NCI-H146 treated with DMSO at 0.1 percent for 48 hours (cell line): ENCODE results near the gene ATAD1.
"Not testable (repeated sequence)": the region's sequence is repeated elsewhere in the genome, so short reads cannot be mapped to it uniquely, and the experiment has no call there.

ENCODE experiments used
- DNase-seq: peaks from one replicate; lab custom pipeline; 2025; ENCODE audit not compliant: unreplicated experiment; lab: John Stamatoyannopoulos, UW

The ATAD1 gene

GRCh38 chr10:87846711-87847110 lies 28.7 kb upstream of the ATAD1 start:
- DNase-seq, result not testable (repeated sequence)

- DNase-seq, result peak; percentile 11
Observed at GRCh38 chr10:87846023-87846422, 28.0 kb upstream of the ATAD1 start.

- no peak for DNase-seq
Observed at GRCh38 chr10:87845624-87845998, 27.6 kb upstream of the ATAD1 start.

GRCh38 chr10:87844837-87845623 lies 27.0 kb upstream of the ATAD1 start:
- DNase-seq, result no peak

DNA sequence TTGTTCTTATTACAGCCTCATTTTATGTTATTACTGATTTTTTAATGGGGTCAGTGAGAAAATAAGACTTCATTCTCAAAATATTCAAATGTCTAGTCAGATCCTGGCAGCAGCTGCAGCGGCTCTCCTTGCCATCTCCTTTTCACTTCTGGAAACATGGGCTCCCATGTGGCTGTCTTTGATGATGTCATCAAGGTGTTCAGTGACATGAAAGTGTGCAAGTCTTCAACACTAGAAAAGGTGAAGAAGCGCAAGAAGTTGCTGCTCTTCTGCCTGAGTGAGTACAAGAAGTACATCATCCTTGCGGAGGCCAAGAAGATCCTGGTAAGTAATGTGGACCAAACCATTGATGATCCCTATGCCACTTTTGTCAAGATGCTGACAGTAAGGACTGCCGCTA lies 25.7 kb upstream of the ATAD1 start:
- no peak for DNase-seq

DNA sequence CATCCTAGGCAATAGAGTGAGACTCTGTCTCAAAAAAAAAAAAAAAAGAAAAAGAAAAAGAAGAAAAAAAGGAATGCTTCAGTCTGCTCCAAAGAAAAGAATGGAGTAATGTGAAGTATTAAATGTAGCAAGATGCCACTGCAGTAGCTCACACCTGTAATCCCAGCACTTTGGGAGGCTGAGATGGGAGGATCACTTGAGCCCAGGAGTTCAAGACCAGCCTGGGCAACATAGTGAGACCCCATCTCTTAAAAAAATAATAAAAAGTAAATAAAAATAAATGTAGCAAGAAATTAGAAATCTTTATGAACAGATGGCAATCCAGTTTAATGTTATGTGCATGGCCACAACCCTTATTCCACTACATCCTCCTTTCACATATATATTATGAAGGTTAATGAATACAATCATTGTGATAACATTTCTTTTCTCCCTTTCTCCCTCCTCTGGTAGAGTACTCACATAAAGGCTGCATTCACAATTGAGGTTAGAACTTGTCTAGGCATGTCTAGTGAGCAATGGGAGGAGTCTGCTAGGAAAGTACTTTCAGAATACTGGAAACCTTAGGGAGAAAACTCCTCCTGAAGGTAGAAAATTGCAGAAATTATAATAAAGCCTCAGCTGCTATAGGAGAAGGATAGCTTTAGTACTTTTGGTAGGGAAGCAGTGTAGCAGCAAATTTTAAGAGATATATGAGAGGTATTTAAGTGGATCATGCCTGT lies 24.9 kb upstream of the ATAD1 start:
- DNase-seq, result peak; percentile 42

DNA sequence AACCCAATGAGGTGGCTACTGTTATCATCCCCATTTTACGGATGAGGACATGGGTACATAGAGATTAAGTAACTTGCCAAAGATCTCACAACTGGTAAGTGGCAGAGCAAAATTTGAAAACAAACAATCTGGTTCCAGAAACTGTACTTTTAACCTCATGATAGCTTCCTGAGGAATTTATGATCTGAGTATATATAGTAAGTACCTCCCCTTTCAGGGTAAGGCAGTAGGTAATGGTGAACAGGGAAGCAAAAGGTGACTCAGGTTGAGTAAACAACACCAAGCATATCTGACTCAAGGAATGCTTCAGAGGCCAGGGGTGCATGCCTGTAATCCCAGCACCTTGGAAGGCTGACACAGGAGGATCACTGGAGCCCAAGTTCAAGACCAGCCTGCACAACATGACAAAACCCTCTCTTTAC lies 24.2 kb upstream of the ATAD1 start:
- no peak for DNase-seq

DNA sequence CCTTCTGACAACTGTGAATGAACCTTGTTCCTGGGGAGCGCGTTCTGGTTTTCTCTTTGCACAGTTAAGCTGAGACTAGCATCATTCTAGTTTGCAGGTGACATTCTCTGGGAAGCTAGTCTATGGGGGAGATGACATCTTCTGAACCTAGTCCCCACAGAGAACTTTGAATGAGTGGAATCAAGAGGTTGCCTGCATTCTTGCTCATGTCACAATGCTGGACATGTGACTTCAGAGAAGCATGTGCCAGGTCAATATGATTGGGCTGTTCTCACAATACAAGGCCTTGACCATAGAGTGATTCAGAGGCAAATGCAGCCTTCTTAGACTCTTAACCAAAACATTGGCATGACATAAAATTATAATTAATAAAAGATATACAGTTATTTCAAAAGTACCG lies 23.2 kb upstream of the ATAD1 start:
- no peak for DNase-seq

- DNase-seq, result no peak
Observed at GRCh38 chr10:87838650-87839049, 20.6 kb upstream of the ATAD1 start.

DNA sequence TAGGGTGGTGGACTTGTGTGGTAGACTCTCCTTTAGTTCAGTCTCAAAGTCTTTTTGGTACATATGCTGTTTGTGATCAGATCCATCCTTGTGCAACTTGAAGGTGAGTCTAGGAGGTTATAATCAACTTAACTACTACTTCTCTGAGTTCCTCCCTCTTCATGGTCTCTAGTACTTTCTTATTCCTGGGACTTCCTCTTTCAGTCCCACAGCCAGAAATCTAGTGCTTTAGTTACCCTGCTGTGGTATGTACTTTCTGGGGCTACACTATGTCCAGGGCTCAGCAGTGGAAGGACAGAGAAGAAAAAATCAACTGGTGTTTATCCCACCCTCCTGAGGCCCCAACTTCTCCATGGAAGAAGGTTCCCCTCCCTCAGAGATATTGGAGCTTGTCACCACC lies 19.4 kb upstream of the ATAD1 start:
- DNase-seq, result no peak

DNA sequence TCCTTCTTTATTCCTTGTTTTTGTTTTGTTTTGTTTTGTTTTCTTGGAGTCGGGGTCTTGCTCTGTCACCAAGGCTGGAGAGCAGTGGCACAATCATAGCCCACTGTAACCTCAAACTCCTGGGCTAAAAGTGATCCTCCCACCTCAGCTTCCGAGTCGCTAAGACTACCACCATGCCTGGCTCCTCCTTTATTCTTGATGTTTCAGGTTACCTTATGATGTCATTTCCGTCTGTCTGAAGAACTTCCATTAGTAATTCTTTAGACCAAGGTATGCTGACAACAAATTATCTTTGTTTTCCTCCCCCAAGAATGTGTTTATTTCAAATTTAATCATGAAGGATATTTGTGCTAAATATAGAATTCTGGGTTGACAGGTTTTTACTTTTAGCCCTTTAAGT lies 18.1 kb upstream of the ATAD1 start:
- DNase-seq, result no peak

- no peak for DNase-seq
Observed at GRCh38 chr10:87829986-87830729, 12.1 kb upstream of the ATAD1 start.

DNA sequence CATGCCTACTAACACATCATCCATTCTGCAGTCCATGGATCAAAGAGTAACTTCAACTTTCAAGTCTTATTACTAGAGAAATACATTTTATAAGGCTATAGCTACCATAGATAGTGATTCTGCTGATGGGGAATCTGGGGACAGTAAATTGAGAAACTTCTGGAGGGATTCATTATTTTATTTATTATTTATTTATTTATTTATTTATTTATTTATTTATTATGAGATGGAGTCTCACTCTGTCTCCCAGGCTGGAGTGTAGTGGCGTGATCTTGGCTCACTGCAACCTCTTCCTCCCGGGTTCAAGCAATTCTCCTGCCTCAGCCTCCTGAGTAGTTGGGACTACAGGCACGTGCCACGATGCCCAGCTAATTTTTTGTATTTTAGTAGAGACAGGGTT lies 11.0 kb upstream of the ATAD1 start:
- not testable (repeated sequence) for DNase-seq

DNA sequence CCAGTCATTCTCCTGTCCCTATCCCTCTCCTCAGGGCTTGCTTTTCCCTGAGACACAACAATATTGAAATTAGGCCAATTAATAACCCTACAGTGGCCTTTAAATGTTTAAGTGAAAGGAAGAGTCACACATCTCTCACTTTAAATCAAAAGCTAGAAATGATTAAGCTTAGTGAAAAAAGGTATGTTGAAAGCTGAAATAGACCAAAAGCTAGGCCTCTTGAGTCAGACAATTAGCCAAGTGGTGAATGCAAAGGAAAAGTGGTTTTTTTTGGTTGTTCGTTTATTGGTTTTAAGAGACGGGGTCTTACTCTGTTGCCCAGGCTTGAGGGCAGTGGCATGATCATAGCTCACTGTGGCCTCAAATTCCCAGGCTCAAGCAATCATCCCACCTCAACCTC lies 9.7 kb upstream of the ATAD1 start:
- no peak for DNase-seq

DNA sequence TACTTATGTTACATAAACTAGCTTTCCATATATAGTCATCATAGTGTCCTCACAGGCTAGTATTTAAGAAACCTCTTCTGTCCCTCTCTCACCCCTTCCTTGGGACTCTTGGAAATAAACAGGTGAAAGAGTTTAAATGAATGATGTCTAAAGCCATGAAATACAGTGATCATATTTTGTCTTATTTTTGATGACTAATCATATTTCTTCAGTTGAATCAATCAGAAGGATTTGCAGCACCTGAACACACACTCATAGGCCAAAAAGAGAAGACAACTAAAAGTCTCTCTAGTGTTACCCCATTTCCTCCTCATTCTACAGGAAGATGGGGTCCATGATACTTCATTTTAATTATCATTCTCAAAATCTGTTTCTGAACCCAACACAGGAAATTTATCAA lies 8.6 kb upstream of the ATAD1 start:
- no peak for DNase-seq

DNA sequence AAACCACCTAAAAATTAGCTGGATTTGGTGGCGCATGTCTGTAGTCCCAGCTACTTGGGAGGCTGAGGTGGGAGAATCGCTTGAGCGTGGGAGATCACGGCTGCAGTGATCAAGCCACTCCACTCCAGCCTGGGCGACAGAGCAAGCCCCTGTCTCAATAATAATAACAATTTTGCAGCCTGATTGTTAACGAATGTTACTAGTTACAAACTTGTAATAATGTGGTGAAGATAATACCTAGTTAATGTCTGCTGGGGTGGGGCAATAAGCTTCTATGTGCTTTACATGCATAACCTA lies 1.2 kb upstream of the ATAD1 start:
- no peak for DNase-seq

- DNase-seq, result peak; percentile 63
Observed at GRCh38 chr10:87818505-87819288, 671 bp upstream of the ATAD1 start.

DNA sequence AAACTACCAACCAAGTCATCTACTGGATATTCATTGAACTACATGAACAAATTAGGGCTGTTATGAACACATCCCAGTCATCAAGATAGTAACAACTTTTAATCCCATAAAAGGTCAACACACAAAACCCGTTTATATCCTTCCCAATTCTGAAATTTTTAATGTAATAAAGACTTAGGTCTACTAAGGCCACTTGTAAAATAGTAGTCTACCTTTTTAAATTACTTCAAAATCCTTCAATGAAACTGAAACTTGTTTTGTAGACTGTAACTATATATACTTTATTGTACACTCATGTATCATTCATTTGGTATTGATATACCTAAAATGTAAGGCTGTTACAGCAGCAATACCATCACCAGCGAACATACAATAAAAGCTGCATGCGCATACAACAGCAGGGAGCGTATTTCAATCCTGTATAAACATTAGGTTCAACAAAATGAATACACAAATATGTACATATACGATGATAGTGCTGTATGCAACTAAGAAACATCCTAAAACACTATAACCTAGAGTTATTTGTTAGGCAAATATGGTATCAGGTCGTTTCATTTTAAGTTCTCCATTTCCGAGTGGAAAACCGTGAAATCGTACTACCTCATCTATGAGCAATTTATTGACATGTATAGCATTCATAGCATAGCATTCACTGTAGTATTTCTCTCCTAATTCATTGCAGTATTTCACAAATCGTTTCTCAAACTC lies 973 bp downstream of the ATAD1 start:
- DNase-seq, result peak; percentile 12

DNA sequence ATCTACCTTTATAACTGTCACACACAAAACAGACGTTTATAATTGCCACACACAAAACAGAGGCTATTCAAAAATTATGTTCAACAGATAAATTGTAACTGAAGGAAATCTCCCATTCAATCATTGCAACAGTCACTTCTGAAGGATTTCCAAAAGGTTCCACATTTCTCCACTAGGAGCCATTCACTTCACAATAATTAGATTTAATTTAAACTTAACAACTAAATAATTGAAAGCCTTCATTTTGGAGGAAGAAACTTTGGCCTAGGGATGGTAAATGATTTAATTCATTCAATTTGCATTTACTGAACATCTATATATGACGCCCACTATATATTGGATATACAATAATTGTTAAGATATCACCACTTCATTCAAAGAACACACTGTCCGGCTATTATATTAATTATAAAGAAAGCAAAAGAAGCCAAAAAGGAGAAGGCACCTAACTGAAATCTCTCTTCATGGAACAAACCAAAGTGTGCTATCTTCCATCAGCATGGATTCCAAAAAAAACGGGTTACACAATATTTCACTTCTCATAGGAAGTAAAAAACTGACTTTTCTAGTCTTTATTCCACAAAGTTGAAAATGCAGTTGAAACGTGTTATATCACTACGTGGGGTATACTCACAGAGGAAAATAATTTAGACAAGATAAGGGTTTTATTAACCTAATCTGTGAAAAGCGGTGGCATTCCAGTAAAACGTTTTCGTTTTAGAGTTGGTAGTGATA lies 1.7 kb downstream of the ATAD1 start:
- DNase-seq, result no peak

GRCh38 chr10:87804939-87805569 lies 13.0 kb downstream of the ATAD1 start:
- no peak for DNase-seq
